Measurements from ENCODE around the gene KPRP.

- TF ChIP-seq TAF1 (IDR thresholded peaks at IDR 0.05; ENCODE audit: borderline replicate concordance, insufficient read depth, low read length) (no peak), REST (IDR thresholded peaks at IDR 0.05; ENCODE audit: insufficient read depth in 1 of 2, low read depth in 2 of 2, low read length in 2 of 2) (no peak), POLR2AphosphoS5 (IDR thresholded peaks at IDR 0.05; ENCODE audit: low read depth, low read length) (no peak), FOXP2 (optimal IDR thresholded peaks at IDR 0.05; ENCODE audit: borderline replicate concordance, extremely low read depth, extremely low read length, insufficient read depth) (no peak), SIN3A (IDR thresholded peaks at IDR 0.05; ENCODE audit: borderline replicate concordance, insufficient read depth, low read length) (no peak)
Measured at GRCh38 chr1:152737997-152738396, 19.8 kb upstream of the KPRP start.
